HS-27A (cell line): ENCODE data around the gene NOC4L.

Source experiments
- DNase-seq: peaks from one replicate; pipeline ENCODE4 v3.0.0-alpha.2; 2012; ENCODE audit warnings: low read depth, missing footprints

Gene NOC4L

GRCh38 chr12:132197581-132198354, 53.5 kb downstream of the NOC4L start:
- no peak for DNase-seq

GRCh38 chr12:132199101-132199500, 54.8 kb downstream of the NOC4L start:
- DNase-seq = no peak

- DNase-seq = no peak
These were observed 55.5 kb downstream of the NOC4L start for GRCh38 chr12:132199526-132200319.

- no peak for DNase-seq
These were observed 56.5 kb downstream of the NOC4L start for GRCh38 chr12:132200800-132201199.

GRCh38 chr12:132201391-132202120, 57.3 kb downstream of the NOC4L start:
- no peak for DNase-seq
